DMS 273 (cell line): ENCODE results near the gene SLC25A6.
"Not testable (repeated sequence)": the region's sequence is repeated elsewhere in the genome, so short reads cannot be mapped to it uniquely, and the experiment has no call there.

Experiments used
- DNase-seq: peaks from one replicate; lab custom pipeline; 2025; ENCODE audit not compliant: unreplicated experiment; lab: John Stamatoyannopoulos, UW

Gene SLC25A6

GRCh38 chrX:1390621-1391369 is 1.1 kb downstream of the SLC25A6 start:
- DNase-seq = no peak

GRCh38 chrX:1389993-1390285 is 2.0 kb downstream of the SLC25A6 start:
- DNase-seq = no peak

- no peak for DNase-seq
These were observed 2.5 kb downstream of the SLC25A6 start for GRCh38 chrX:1389181-1389992.

- no peak for DNase-seq
These were observed 3.3 kb downstream of the SLC25A6 start for GRCh38 chrX:1388651-1389050.

- no peak for DNase-seq
These were observed 4.7 kb downstream of the SLC25A6 start for GRCh38 chrX:1387141-1387776.

- DNase-seq = no peak
These were observed 5.4 kb downstream of the SLC25A6 start for GRCh38 chrX:1386338-1387127.

- no peak for DNase-seq
These were observed 6.4 kb downstream of the SLC25A6 start for GRCh38 chrX:1385253-1386223.

- no peak for DNase-seq
These were observed 7.2 kb downstream of the SLC25A6 start for GRCh38 chrX:1384658-1385252.

- no peak for DNase-seq
These were observed 11.2 kb downstream of the SLC25A6 start for GRCh38 chrX:1380672-1381233.

- no peak for DNase-seq
These were observed 13.6 kb downstream of the SLC25A6 start for GRCh38 chrX:1378306-1378759.

GRCh38 chrX:1368385-1368698 is 23.6 kb downstream of the SLC25A6 start:
- no peak for DNase-seq

- DNase-seq = not testable (repeated sequence)
These were observed 25.6 kb downstream of the SLC25A6 start for GRCh38 chrX:1366363-1366762.

- no peak for DNase-seq
These were observed 30.0 kb downstream of the SLC25A6 start for GRCh38 chrX:1361910-1362309.

- no peak for DNase-seq
These were observed 30.6 kb downstream of the SLC25A6 start for GRCh38 chrX:1361275-1361674.

GRCh38 chrX:1360171-1360570 is 31.7 kb downstream of the SLC25A6 start:
- no peak for DNase-seq

- DNase-seq = no peak
These were observed 32.4 kb downstream of the SLC25A6 start for GRCh38 chrX:1359477-1359873.

- no peak for DNase-seq
These were observed 33.0 kb downstream of the SLC25A6 start for GRCh38 chrX:1358793-1359476.

- DNase-seq = no peak
These were observed 33.9 kb downstream of the SLC25A6 start for GRCh38 chrX:1357993-1358392.
